M059J (cell line): Measurements from ENCODE around the gene VPS13A. TPM values are rescaled to one million over a fixed set of nuclear protein-coding genes. Genes with fewer than 3 reads are reported as not detected.

ENCODE experiments used
- DNase-seq: peaks from one replicate; pipeline ENCODE4 v3.0.0-alpha.2; 2012; ENCODE audit warnings: low read depth
- total RNA-seq: library from RNA; depleted of rRNA; stranded (reverse); fragments of >200 nt; shearing (Covaris generic); gene quantifications from 2 replicates; pipeline ENCODE4 v1.2.3, GENCODE V29; 2014; rRNA removed

The VPS13A gene
- total RNA-seq, 1 experiment from 2014 or later, result 8.5 TPM

- DNase-seq, result peak; percentile 70
Measured at GRCh38 chr9:77457916-77458592, 280.7 kb downstream of the VPS13A start.

- DNase-seq, result no peak
Measured at GRCh38 chr9:77460938-77461337, 283.6 kb downstream of the VPS13A start.

GRCh38 chr9:77462066-77462465 lies 284.7 kb downstream of the VPS13A start:
- DNase-seq, result no peak

GRCh38 chr9:77463151-77463550 lies 285.8 kb downstream of the VPS13A start:
- no peak for DNase-seq

GRCh38 chr9:77464661-77465060 lies 287.3 kb downstream of the VPS13A start:
- no peak for DNase-seq

GRCh38 chr9:77469515-77470231 lies 292.3 kb downstream of the VPS13A start:
- DNase-seq, result peak; percentile 51

Other genes with a start within 250 kb of the VPS13A start
- not detected in 2 replicates for gene FOXB2, start 157.9 kb upstream of the VPS13A start, total RNA-seq